SIG-M5 treated with dmso at 0.1 percent for 504 hours (cell line): ENCODE results near the gene FCRL2.
"Not testable (repeated sequence)": the region's sequence is repeated elsewhere in the genome, so short reads cannot be mapped to it uniquely, and the experiment has no call there.

Experiments
- DNase-seq: peaks from one replicate; lab custom pipeline; 2025; ENCODE audit not compliant: unreplicated experiment; lab: John Stamatoyannopoulos, UW

The FCRL2 gene

DNA sequence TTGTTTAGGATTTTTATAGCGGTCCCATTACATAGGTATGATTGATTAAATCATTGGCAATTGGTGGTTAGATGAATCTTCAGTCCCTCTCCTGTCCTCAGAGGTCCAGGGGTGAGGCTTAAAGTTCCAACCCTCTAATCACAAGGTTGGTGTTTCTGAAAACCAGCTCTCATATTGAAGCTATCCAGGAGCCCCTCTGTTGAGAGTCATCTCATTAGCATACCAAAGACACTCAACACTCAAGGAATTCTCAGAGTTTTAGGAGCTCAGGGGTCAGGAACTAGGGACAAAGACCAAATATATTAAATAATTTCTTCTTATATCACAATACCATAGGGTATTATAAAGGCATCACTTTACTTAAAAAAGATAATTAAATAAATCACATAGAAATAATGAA, 23.3 kb downstream of the FCRL2 start:
- DNase-seq: no peak

GRCh38 chr1:157751283-157751682, 25.6 kb downstream of the FCRL2 start:
- DNase-seq: no peak

- no peak for DNase-seq
Observed at GRCh38 chr1:157748262-157748817, 28.6 kb downstream of the FCRL2 start.

- DNase-seq: no peak
Observed at GRCh38 chr1:157739229-157739901, 37.6 kb downstream of the FCRL2 start.

GRCh38 chr1:157735991-157736390, 40.9 kb downstream of the FCRL2 start:
- not testable (repeated sequence) for DNase-seq

DNA sequence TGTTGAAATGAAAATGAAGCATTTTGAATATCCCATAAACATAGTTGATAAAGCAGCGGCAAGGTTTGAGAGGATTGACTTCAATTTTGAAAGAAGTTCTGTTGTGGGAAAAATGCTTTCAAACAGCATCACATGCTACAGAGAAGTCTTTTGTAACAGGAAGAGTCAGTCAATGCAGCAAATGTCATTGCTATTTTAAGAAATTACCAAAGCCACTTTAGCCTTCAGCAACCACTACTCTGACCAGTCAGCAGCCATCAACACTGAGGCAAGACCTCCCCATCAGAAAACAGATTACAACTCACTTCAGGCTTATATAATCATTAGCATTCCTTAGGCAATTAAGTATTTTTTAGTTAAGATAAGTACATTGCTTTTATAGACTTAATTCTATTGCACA, 42.6 kb downstream of the FCRL2 start:
- DNase-seq: peak; percentile 62

DNA sequence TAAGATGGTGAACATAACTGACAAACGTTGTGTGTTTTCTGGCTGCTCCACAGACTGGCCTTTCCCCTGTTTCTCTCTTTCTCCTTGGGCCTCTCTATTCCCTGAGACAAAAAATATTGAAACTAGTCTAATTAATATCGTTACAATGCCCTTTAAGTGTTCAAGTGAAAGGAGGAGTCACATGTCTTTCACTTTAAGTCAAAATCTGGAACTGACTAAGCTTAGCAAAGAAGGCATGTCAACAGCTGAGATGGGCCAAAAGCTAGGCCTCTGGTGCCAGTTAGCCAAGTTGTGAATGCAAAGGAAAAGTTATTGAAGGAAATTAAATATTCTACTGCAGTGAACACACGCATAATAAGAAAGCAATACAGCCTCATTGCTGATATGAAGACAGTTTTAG, 44.2 kb downstream of the FCRL2 start:
- no peak for DNase-seq

GRCh38 chr1:157725221-157725577, 51.7 kb downstream of the FCRL2 start:
- DNase-seq: no peak

DNA sequence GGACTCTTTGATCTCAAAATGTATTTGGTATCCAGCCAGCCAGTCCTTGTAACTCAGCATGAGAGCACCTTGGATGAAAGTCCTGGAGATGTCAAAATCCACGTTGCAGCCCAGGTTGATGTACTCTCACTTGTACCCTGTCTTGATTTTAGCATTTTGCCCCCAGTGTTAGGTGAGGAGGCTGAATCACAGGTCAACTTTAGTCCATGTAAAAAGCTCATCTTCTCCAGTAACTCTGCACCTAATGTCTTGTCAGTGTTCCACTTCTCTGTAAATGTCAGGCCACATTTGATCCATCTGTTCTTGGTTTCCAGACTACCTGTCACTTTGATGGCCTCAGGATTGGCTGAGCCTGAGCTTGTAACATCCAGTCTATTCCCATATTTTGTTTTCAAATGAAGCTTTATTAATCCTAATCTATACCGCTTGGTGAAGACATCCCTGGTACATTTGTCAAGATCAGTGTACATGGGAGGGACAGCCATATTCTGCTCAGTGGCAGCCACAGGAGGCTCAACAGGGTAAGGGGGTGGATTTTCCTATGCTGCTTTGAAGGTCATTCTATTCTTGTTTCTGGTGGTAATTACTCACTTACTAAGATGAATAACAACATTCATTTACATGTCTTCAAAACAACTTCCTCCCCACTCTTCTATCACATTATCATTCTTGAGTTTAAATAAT, 52.3 kb downstream of the FCRL2 start:
- no peak for DNase-seq

DNA sequence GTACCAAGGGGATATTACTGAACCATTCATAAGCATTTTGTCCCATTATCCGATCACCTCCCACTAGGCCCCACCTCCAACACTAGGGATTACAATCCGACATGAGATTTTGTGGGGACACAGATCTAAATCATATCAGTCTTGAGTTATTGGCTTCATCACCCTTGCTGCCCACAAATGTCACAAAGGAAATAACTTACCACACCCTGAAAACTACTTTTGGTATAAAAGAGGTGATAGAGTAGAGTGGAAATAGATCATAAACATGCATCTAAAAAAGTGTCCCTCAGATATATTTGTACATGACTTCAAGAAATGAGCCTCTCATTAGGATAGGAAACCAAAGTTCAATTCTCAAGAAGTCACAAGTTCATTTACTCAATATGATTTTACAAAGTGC, 53.8 kb downstream of the FCRL2 start:
- no peak for DNase-seq

- no peak for DNase-seq
Observed at GRCh38 chr1:157721985-157722384, 54.9 kb downstream of the FCRL2 start.

GRCh38 chr1:157715736-157716135, 61.2 kb downstream of the FCRL2 start:
- DNase-seq: no peak

- no peak for DNase-seq
Observed at GRCh38 chr1:157711802-157712201, 65.1 kb downstream of the FCRL2 start.

DNA sequence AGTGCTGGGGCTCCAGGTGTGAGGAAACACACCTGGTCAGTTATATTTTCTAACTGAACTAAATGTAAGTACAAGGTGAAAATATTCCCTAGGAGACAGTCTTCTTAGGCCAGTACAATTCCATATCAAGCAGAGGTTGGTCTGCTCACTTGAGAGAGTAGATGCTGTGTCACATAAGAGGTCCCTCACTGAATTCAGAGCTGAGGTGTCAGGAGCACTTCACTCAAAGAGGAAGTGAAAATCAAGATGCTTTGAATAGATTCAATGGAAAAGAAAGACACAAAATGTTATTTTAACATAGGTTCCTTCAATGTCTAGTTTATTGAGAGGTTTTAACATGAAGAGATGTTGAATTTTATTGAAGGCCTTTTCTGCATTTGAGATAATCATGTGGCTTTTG, 72.1 kb downstream of the FCRL2 start:
- DNase-seq: no peak

DNA sequence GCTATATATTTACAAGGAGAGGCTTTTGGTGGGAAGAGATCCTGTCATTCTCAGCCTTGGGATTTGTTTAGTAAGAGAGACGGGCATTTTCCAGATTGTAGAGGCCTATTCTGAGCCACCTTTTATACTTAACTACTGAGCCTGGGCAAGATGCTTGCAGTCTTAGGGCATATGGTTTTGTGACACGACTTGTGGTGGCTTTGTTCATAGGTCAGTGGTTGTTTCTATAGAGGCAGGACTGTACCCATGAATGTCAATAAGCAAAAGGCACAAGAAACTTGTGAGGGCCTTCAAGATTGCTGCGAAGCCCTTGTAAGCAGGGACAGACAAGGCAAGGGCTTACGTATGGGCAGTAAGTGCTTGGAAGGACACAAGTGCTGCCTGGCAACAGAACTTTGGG, 73.0 kb downstream of the FCRL2 start:
- DNase-seq: no peak

GRCh38 chr1:157702308-157702825, 74.6 kb downstream of the FCRL2 start:
- no peak for DNase-seq

DNA sequence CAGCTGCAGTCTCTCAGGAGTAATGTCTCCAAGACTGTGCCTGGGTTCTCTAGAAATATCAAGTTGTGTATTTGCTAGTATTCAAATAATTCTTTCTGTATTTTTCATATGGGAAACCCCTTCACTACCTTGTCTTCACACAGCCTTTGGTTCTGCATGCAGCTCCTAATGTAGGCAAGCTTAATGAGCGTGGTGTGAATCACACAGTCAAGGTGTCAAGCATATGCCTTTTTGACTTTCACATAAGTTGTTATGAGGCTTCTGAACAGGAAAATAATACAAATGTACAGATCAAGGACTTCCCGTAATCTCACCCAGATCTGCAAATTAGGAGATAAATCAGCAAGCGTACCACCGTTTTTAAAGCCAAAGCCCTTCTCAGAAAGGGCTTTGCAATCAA, 76.2 kb downstream of the FCRL2 start, which contains the start of gene FCRL3:
Gene FCRL3 (minus strand): TSS at position 38 of the 400 bp plus-strand sequence. CDS start 280 bp downstream, outside the sequence.
- DNase-seq: no peak

- DNase-seq: no peak
Observed at GRCh38 chr1:157700305-157700704, 76.6 kb downstream of the FCRL2 start.

- DNase-seq: no peak
Observed at GRCh38 chr1:157697781-157698569, 79.0 kb downstream of the FCRL2 start.

DNA sequence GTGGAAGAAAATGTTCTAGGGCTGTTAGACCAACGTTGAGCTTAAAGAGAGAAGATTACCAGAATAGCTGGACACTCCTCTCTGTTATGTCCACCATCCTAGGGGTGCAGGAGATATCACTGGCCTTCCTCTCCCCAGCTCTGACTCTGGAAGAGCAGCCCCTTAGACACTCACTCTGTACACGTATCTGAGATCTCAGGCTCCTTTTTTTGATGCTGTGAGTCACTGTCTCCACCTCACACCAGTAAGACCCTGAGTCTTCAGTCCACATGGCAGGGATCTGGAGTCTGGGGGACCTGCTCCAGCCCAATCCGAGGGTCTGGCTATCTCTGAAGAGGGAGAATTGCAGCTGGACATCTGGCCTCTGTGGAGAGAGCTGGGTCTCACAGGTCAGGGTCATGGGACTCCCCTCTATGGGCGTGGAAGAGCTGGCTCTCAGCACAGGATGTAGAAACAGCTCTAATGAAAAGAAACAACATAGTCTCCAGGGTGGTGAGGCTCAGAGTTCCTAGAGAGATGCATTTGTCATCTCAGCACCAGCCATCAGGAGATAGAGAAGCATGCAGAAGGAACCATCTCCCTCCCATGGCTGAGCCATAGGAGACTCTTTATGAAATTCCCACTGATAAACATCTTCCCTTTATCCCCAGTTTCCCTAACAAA, 79.8 kb downstream of the FCRL2 start:
- no peak for DNase-seq
